Testis (tissue), 3 donors: ENCODE results near the gene LMCD1. TPM values are rescaled to one million over a fixed set of nuclear protein-coding genes. Genes with fewer than 3 reads are reported as not detected.

Experiments
- DNase-seq: peaks from one replicate; pipeline ENCODE4 v3.0.0-alpha.2; 2019
- H3K27ac ChIP-seq, 2 donors: fragments of 200-600 bp; sonication (generic); one replicate each; pipeline ENCODE4 v1.5.1; 2019
- H3K27me3 ChIP-seq: fragments of 200-600 bp; sonication (generic); one replicate; pipeline ENCODE4 v1.5.1; 2019
- H3K36me3 ChIP-seq: fragments of 200-600 bp; sonication (generic); one replicate; pipeline ENCODE4 v1.5.1; 2017; ENCODE audit warnings: low read depth; ENCODE audit errors: missing control alignments
- H3K4me1 ChIP-seq: fragments of 200-600 bp; sonication (generic); one replicate; pipeline ENCODE4 v1.5.1; 2019
- H3K4me3 ChIP-seq, 2 donors: fragments of 200-600 bp; sonication (generic); one replicate each; pipeline ENCODE4 v1.5.1; 2017 to 2019
- H3K9me3 ChIP-seq: fragments of 200-600 bp; sonication (generic); one replicate; pipeline ENCODE4 v1.5.1; 2017
- CTCF ChIP-seq, 3 experiments: fragments of 450-650 bp in 2 of 3; fragments of 200-600 bp in 1 of 3; sonication (generic) in 1 of 3; IDR thresholded peaks; one replicate each; pipeline ENCODE4 v1.5.1; 2016 to 2019; ENCODE audit warnings: antibody characterized with exemption in 3 of 3, mild to moderate bottlenecking in 2 of 3, moderate library complexity in 1 of 3
- POLR2A ChIP-seq: fragments of 450-650 bp; IDR thresholded peaks from one replicate; pipeline ENCODE4 v1.6.1; 2017; ENCODE audit warnings: antibody characterized with exemption, mild to moderate bottlenecking, moderate library complexity
- WGBS, 2 donors: methylation state at CpG; one replicate each; pipeline ENCODE4 v1.1.5; 2018; 5-methylcytosine and 5-hydroxymethylcytosine counted together
- intact Hi-C: fragments of 100-400 bp; cut with DNase I; formaldehyde crosslinking; loops from one replicate; pipeline ENCODE4 v1.15.1; 2023; ENCODE audit warnings: low total_unique reads
- polyA plus RNA-seq: library from polyadenylated mRNA; stranded (reverse); fragments of 350-450 nt; fragmentation: Illumina TruSeq; extraction: RNeasy Lipid Tissue Mini Kit (QIAGEN cat#74804); gene quantifications from one replicate; pipeline ENCODE4 v1.2.3, GENCODE V29; 2014; ENCODE audit warnings: low read depth, low replicate concordance; ENCODE audit not compliant: insufficient read depth
- total RNA-seq, 2 donors: library from RNA; depleted of rRNA; stranded (reverse); fragments of >200 nt; gene quantifications; one replicate each; pipeline ENCODE4 v1.2.3, GENCODE V29; 2016

Gene LMCD1
- total and polyA plus RNA-seq, 3 donors from 2014 or later: 47.9 to 103 (median 53.3) TPM

DNA sequence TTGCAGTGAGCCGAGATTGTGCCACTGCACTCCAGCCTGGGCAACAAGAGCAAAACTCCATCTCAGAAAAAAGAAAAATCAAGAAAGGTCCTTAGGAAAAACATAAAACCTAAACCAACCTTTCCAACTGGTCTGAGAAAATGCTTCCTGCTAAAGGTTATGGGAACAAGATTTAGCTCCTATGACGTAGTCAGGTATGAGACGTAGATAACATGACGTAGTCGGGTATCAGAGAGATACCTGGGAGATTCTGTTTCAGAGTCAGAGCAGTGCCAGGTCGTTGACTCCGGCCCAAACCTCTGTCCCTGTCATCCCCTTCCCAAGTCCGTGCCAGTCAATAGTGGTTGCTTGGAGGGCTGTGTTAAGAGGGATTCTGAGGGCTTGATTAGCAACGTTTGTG lies 39.9 kb downstream of the LMCD1 start:
- no peak for DNase-seq
- 85 to 89% methylated on average over 9 of the region's 9 CpGs for WGBS, 2 donors
- Histone ChIP-seq H3K36me3 (no peaks in the 10 kb centered on the region), H3K27me3 (no peaks in the 10 kb centered on the region), H3K27ac (no peak overlapping the region), H3K4me1 (peaks cover 11% of the 10 kb centered on the region), H3K9me3 (no peaks in the 10 kb centered on the region), H3K4me3 (no peak overlapping the region)
- no peak for TF ChIP-seq CTCF (IDR thresholded peaks at IDR 0.05)
- no peak for TF ChIP-seq POLR2A
- intact Hi-C loops: no loop called here

- DNase-seq: no peak
- Histone ChIP-seq H3K9me3 (no peaks in the 10 kb centered on the region), H3K27me3 (no peaks in the 10 kb centered on the region), H3K36me3 (no peaks in the 10 kb centered on the region), H3K27ac (peak overlapping the region in 1 of 2 donors; percentile 21), H3K4me1 (peaks cover 11% of the 10 kb centered on the region), H3K4me3 (no peak overlapping the region)
- intact Hi-C loops: no loop called here
- TF ChIP-seq CTCF (IDR thresholded peaks at IDR 0.05) (no peak), POLR2A (no peak)
- 36 to 45% methylated on average over 10 to 12 of the region's 12 CpGs for WGBS, 2 donors
These were observed 40.8 kb downstream of the LMCD1 start for GRCh38 chr3:8542190-8543135.

DNA sequence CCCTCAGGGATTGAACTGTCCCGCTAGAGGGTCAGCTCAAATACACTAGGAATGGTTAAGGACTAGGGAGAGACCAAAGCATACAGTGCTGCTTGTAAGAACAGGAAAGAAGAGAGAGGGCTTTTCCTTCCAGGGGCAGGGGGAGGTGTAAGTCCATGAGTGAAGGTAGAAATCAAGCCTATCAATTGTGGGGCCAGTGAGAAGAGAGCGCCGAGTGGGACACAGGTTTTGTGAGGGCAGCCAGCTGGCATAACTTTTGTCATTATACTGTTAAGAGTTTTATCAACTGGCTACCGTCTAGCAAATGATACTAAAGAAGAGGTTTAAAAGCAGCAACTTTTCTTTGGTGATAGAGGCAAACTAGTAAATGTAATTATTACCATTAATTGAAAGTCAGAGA lies 45.0 kb downstream of the LMCD1 start:
- Histone ChIP-seq H3K9me3 (no peaks in the 10 kb centered on the region), H3K4me3 (no peak overlapping the region), H3K4me1 (peaks cover 16% of the 10 kb centered on the region), H3K27ac (no peak overlapping the region), H3K36me3 (no peaks in the 10 kb centered on the region), H3K27me3 (no peaks in the 10 kb centered on the region)
- DNase-seq: no peak
- WGBS, 2 donors: 67 to 84% methylated on average over 4 of the region's 4 CpGs
- TF ChIP-seq POLR2A: no peak
- no peak for TF ChIP-seq CTCF (IDR thresholded peaks at IDR 0.05)
- intact Hi-C loops: no loop called here

DNA sequence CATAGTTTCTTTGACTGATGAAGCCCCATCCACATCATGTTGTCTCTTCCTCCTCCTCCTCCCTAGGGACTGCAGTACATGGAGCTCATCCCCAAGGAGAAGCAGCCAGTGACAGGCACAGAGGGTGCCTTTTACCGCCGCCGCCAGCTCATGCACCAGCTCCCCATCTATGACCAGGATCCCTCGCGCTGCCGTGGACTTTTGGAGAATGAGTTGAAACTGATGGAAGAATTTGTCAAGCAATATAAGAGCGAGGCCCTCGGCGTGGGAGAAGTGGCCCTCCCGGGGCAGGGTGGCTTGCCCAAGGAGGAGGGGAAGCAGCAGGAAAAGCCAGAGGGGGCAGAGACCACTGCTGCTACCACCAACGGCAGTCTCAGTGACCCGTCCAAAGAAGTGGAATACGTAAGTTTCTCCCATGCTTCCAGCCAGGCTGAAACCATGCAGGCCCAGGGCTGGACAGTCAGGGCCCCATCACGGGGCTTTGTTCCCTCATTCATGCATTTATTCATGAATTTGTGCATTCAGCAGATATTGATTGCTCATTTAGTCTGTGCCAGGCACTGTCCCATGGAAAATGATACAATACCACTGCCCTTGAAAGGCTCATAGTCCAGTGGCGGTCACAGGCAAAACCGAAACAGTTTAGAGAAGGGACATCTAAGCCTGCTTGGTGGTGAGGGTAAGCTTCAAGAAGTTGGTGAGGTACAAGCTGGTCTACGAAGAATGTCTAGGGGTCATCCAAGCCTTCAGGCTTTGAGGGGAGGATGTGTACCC lies 47.1 kb downstream of the LMCD1 start:
- H3K27ac ChIP-seq: no peak overlapping the region
- WGBS, 2 donors: 95 to 98% methylated on average over 16 to 17 of the region's 17 CpGs
- peaks cover 9% of the 10 kb centered on the region for H3K4me1 ChIP-seq
- no peaks in the 10 kb centered on the region for H3K9me3 ChIP-seq
- no peaks in the 10 kb centered on the region for H3K27me3 ChIP-seq
- H3K4me3 ChIP-seq: no peak overlapping the region
- no peak for TF ChIP-seq CTCF (IDR thresholded peaks at IDR 0.05)
- no peak for TF ChIP-seq POLR2A
- intact Hi-C loops: no loop called here
- no peak for DNase-seq
- H3K36me3 ChIP-seq: no peaks in the 10 kb centered on the region
